ENCODE data around the gene EIF3M.

GRCh38 chr11:32630844-32631243 lies 47.2 kb downstream of the EIF3M start:
- TF ChIP-seq CTCF (IDR thresholded peaks at IDR 0.05) (no peak), POLR2A (IDR thresholded peaks at IDR 0.05) (no peak), EP300 (IDR thresholded peaks at IDR 0.05) (no peak)
